NB4 (cell line): ENCODE data around the gene EME1.

Experiments used
- CTCF ChIP-seq: IDR thresholded peaks from one replicate; pipeline ENCODE4 v1.5.1; 2012; ENCODE audit warnings: low read depth, low read length
- MYC ChIP-seq: IDR thresholded peaks from 2 replicates; pipeline ENCODE4 v1.6.1; 2011; ENCODE audit warnings: low read depth, low read length
- POLR2A ChIP-seq: IDR thresholded peaks from 2 replicates; pipeline ENCODE4 v1.6.1; 2011; ENCODE audit warnings: mild to moderate bottlenecking; ENCODE audit not compliant: insufficient read length; ENCODE audit errors: extremely low read depth

- no peak for TF ChIP-seq CTCF
- TF ChIP-seq POLR2A = no peak
- TF ChIP-seq MYC = no peak
Measured at GRCh38 chr17:50394711-50395110, 21.7 kb downstream of the EME1 start.
